Sciatic nerve (tissue), 2 donors: Measurements from ENCODE around the gene PRPF19. TPM values are rescaled to one million over a fixed set of nuclear protein-coding genes. Genes with fewer than 3 reads are reported as not detected.

Source experiments
- ATAC-seq: fragments of 200-7000 bp; cut with Tn5 transposase; one replicate; pipeline ENCODE4 v1.9.1; 2020; ENCODE audit warnings: mild to moderate bottlenecking, moderate library complexity
- DNase-seq: peaks from one replicate; pipeline ENCODE4 v3.0.0-alpha.2; 2020; ENCODE audit warnings: low spot score
- intact Hi-C: fragments of 100-400 bp; cut with DNase I; formaldehyde crosslinking; loops from one replicate; pipeline ENCODE4 v1.14.2; 2022
- total RNA-seq: library from RNA; stranded (reverse); fragmentation: NEBNext Ultra II Directional; extraction: Animal tissue kit (Norgen Biotek cat#: 25700); gene quantifications from one replicate; pipeline ENCODE4 v1.2.1, GENCODE V29; 2021
- donor health status: DM: no; HTN: no; CAD: no.
- donor health status: DM: no; HTN: no; CAD: no.

The PRPF19 gene
- total RNA-seq, 1 donor from 2014 or later = 50.7 TPM

DNA sequence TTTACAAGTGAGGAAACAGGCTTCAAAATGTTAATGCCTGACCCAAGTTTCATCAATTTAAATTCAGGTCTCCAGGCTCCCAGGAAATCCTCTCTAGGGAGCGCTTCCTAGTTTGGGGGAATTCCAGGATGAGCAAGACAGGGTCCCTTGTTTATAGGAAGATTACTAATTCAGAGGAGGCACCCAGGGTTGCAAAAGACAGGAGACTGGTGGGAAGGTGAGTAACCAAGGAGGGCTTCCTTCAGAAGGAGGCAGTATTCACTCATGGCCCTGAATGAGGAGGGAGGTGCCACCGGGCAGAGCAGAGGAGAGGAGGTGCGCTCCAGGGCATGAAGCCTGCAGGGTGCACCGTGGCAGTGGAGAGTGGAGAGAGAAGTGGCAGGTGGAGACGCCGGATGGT, 19.5 kb upstream of the PRPF19 start:
- no peak for ATAC-seq

DNA sequence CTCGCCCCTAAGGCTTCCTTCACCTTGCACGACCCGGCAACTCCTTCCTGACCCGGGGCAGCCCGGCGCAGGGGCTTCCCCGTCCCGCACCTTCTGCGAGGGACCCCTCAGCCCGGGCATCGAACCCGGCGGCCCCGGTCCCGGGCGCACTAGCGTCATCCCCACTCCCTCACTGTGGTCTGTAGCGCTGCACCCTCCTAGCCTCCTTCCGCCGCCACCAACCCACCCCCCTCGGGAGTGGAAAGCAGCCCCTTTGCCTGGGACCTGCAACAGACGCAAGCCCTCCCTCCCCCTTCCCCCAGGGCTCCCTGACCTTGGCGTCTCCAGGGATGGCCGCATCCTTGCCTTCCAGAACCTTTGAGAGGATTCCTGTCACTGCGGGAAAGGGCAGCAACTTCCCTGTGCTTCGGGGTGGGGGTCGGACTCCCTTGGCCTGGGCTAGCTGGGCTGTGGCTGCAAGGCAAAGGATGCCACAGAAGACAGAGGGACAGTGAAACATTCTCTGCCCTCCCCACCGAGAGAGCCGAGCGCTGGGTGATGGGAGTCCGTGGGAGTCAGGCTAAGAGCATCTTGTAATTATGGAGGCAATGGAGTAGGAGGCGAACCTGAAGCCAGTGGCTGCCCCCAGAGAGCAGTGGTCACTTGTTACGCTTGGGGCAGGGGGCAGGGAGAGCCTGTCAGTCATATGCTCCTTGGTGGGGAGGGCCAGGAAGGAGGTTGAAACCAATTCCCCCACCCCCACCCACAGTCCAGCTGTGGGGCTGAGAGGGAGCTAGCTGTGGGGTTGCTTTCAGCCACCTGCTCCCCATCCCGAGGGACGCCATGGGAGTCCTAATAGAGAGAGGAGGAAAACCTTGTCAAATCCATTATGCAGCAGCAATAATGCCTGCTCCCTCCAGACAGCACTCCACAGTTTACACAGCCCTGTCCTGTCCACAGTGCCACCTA, 18.8 kb upstream of the PRPF19 start:
- DNase-seq = no peak
- intact Hi-C loops = no loop called here
- ATAC-seq = no peak

More for the DNA sequence above, 19.5 kb upstream of the PRPF19 start:
- intact Hi-C loops = no loop called here
- no peak for DNase-seq

DNA sequence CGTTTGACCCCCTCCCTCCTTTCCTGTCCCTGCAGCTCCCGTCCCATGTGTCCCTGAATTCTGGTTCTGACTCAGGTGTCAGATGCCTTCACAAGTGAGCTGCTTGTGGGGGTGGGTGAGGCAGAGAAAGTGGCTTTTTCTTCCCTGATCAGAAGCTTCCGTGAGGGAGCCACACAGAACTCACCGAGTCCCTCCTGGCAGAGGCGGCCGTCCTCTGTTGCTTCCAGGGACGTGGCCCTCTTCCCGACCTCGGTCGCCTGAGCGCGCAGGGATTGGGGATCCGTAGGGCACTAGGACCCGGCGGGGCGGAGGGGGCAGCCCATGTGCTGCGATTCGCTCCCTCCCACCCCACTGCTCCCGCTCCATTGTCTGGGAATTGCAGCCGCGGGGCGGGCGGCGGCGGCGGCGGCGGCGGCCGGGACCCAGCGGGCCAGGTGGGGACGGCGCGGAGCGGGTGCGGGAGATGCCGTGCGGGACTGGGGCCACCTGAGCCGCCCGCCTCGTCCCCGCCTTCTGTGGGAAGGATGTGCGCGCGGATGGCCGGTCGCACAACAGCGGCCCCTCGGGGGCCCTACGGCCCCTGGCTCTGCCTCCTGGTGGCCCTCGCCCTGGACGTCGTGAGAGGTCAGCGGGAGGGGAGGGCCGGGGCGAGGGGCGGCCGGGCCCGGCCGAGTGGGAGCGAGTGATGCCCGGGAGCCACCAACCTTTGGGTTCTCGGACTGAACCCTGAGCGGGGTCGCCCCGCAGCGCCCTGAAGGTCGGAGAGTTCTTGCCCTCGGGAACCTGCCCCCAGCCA, 17.9 kb upstream of the PRPF19 start, which contains the start of gene TMEM132A:
TSS of gene TMEM132A (plus strand) at position 351 of the 796 bp plus-strand sequence. CDS start at position 525, 174 bp downstream.
- intact Hi-C loops = no loop called here
- ATAC-seq = peak; percentile 87
- DNase-seq = peak; percentile 80

DNA sequence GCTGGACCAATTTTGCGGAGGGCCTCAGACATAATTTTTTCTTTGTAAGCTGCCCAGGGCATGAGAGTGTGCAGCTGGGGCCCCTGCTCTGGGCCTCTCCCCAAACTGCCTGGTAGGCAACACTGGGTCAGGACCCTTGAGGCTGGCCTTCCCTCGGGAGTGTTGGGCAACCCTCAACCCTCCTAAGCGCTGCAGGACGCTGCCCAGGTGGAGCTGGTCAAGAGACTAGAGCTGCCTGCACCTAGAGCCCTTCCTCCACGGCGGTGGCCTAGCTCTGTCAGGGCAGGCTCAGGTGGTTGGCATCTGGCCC, 17.4 kb upstream of the PRPF19 start:
- DNase-seq (no peak), ATAC-seq (peak; percentile 14)
- intact Hi-C loops = no loop called here

DNA sequence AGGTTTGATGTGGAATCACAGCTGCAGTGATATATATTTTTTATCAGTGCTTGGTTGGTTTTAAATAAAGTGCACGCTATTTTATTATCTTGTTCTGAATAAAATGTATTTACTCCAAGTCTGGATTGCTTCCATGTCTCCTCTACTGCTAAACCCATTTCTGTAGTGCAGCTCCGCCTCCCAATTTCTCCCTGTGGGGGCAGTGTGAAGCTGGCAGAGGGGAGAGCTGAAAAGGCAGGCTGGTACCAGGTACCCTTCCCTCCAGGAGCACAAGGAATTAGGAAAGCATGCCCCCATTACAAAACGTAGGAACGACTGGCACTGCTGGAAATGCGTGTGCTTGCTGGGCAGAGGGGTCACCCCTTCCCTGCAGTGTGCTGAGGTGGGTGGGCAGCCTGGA, 16.9 kb upstream of the PRPF19 start:
- no peak for ATAC-seq
- no peak for DNase-seq
- intact Hi-C loops = no loop called here

DNA sequence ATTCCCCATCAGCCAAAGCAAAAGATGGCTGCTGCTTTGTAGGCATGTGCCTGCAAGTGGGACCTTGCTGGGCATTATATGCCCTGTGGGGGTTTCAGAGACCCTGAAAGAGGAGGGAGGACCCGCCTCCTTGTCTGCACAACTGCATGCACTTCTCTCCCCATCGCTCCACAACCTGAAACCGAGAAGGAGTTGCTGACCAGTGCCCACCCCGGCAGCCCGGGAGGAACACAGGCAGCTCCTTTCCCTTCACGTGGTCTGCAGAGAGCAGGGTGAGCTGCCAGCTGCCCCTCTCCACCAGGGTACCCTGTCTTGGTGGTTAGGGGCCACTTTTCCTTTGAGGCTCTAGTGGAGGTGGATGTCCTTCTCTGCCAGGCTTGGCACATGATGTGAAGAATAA, 16.5 kb upstream of the PRPF19 start:
- DNase-seq (no peak), ATAC-seq (no peak)
- intact Hi-C loops = no loop called here

DNA sequence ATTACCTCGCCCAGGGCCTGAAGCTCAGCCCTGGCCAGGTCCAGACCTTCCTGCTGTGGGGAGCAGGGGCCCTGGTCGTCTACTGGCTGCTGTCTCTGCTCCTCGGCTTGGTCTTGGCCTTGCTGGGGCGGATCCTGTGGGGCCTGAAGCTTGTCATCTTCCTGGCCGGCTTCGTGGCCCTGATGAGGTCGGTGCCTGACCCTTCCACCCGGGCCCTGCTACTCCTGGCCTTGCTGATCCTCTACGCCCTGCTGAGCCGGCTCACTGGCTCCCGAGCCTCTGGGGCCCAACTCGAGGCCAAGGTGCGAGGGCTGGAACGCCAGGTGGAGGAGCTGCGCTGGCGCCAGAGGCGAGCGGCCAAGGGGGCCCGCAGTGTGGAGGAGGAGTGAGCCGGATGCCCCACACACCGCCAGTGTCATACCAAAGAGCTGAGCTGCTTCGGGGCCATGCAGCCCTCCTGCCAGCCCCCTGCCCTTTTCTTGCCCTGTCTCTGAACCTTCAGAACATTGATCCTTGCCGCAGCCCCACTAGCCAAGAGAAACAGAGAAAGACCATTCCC, 15.5 kb upstream of the PRPF19 start:
- DNase-seq (peak; percentile 39), ATAC-seq (no peak)
- intact Hi-C loops = no loop called here

DNA sequence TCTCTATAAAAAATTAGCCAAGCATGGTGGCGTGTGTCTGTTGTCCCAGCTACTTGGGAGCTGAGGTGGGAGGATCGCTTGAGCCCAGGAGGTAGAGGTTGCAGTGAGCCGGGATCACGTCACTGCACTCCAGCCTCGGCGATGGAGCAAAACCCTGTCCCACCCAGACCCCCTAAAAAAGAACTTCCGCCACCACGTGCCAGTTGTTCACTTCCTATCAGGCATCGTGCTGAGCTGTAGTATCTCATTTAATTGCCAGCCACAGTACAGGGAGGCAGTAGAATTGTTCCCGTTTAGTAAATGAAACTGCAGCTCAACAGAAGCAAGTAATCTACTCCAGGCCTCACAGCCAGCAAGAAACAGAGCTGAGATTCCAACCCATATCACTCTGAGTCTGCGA, 14.9 kb upstream of the PRPF19 start:
- DNase-seq (no peak), ATAC-seq (no peak)
- intact Hi-C loops = no loop called here

DNA sequence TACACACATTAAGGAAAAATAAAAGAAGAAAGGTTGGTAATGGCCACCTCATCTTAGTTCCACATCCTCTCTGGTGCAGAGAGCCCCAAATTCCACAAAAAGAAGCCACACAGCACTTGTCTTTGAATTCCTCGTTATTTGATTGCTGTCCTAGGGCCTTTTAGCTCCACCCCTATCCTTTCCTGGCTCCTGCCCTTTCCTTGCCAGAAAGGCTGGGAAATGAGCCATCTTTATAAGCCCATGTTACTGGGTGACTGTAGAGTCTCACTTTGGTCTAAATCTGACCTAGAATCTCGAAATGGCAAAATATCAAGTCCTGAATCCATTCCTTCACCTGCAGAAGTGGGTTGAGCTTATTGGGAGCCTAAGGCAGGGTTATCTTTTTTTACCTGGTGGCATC, 13.6 kb upstream of the PRPF19 start:
- intact Hi-C loops = loop anchor here (5.0 kb wide), 1 partner anchor 1747 kb away; the partner anchor contains the start of genes C11orf98 and CSKMT
- DNase-seq (no peak), ATAC-seq (no peak)

DNA sequence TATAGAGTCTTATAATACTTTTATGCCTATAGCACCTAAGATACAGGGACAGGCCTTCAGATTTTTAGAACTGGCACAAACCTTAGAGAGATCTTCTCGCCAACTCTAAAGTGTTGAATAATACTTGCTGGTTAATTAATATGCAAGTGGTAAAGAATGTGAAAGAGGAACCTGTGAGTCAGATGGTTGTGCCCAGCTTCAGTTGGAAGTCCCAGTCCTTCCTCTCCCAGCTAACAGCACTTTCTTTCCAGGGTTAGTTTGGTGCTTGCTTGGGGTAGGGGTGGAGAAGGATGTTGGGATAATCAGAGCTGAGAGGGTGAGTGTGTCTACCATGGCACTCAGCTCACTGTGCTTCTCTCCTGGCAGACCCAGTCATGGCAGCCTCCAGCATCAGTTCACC, 12.9 kb upstream of the PRPF19 start:
- no peak for ATAC-seq
- DNase-seq = no peak
- intact Hi-C loops = loop anchor here (5.0 kb wide), 1 partner anchor 1748 kb away; the partner anchor contains the start of genes C11orf98 and CSKMT

DNA sequence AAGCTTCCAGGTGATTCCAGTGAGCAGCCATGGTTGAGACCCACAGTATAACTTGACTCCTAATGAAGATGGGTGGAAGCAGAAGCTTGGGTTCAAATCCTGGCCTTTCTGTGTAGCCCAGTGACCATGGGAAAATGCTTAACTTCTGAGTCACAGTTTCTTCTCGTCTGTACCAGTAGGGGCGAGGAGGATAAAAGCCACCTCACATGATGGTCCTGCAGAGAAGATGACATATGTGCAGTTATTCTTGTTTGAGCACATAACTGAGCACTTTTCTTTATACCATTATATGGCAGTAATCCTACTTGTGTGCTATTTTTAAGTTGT, 12.5 kb upstream of the PRPF19 start:
- intact Hi-C loops = loop anchor here (5.0 kb wide), 1 partner anchor 1748 kb away; the partner anchor contains the start of genes C11orf98 and CSKMT
- ATAC-seq = no peak
- no peak for DNase-seq

DNA sequence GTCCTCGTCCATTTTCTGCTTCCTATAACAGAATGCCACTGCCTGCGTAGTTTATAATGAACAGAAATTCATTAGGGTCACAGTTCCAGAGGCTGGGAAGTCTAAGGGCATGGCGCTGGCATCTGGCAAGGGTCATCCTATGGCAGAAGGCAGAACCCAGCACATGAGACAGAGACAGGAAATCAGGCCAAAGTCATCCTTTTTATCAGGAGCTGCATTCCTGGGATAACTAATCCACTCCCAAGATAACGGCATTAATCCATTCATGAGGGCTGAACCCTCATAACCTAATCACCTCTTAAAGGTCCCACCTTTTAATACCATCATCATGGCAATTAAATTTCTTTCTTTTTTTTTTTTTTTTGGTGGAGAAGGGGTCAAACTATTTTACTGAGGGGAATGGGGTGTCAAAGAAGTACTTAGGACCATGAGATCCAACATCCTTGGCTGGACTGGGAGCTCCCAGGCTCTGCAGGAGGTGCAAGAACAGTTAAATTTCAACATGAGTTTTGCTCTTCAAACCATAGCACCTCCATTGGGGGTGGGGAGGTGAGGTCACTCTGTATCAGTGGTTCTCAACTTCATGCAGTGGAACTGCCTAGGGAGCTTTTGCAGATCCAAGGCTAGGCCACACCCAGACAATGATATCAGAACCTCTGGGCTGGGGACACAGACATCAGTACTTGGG, 12.0 kb upstream of the PRPF19 start:
- intact Hi-C loops = loop anchor here (5.0 kb wide), 1 partner anchor 1749 kb away; the partner anchor contains the start of genes C11orf98 and CSKMT
- ATAC-seq (no peak), DNase-seq (no peak)

DNA sequence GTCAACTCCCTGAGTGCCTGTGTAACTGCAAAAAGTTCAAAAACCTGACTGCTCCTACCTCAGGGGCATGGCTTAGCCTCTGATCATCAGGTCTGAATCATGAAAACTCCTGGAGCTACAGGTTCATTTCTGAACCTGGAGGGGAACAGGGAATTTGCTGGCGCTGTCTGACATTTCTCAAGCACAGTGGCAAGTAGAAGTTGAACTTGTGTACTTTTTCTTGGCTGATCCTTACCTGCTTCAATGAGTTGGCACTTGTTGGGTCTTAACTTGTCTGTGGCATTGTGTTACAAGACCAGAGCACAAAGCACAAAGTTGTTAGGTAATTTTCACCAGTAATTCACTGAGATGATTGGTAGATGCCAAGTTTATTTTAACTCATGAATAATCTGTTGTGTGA, 10.9 kb upstream of the PRPF19 start:
- DNase-seq = no peak
- intact Hi-C loops = loop anchor here (5.0 kb wide), 1 partner anchor 1750 kb away; the partner anchor contains the start of genes C11orf98 and CSKMT
- no peak for ATAC-seq

DNA sequence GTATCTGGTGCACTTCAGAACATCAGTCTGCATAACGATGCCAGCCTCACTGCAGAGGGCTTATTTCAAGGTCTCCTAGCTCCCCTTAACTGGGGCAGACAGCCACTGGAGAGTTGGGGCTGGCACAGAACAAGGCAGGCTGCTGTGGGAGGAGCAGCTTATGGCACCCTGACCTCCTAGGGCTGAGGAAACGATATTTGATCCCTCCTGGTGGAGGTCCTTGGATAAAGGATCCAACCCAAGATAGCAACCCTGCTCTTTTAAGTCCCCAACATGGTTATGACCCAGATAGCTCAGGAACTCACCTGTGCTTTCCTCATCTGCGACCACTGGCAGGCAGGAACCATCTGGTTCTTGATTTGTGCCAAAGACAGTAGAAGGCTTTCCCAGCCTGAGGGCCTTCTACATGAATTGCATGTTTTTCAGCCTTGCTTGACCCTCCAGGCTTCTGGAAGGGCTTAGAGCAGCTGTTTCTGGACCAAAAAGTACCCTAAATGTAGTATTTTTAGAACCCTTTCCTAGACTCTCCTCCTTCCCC, 10.4 kb upstream of the PRPF19 start:
- no peak for DNase-seq
- intact Hi-C loops = loop anchor here (5.0 kb wide), 1 partner anchor 1751 kb away; the partner anchor contains the start of genes C11orf98 and CSKMT
- ATAC-seq = no peak

DNA sequence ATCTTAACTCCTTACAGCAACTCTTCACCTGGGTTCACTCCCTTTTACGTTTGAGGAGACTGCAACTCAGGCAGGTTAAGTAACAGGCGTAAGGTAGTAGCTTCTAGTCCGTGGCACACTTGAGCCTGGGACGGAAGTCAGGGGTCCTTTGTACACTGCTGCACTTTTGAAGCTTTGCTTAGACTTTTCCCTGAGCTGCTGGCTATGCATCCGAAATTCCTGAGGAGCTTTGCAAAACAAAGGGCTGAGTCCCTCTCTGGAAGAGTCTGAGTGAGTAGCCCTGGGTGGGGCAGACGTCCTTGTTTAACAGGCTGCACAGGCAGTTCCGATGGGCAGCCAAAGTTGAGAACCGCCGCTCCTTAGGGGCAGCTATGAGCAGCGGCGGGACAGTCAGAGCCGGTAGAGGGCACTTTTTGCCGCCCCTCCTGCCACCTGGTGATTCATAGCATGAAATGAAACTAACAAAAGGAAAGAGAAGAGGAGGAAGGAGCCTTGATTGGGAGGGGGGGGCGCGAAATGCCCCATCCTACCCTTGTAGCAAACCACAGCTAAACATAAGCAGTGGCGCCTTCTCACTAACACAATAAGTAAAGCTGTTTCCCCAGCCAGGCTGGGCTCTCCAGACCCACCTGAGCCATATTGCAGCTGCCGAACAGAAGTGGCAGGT, 9.0 kb upstream of the PRPF19 start:
- DNase-seq (no peak), ATAC-seq (peak; percentile 51)
- intact Hi-C loops = loop anchor here (5.0 kb wide), 1 partner anchor 1752 kb away; the partner anchor contains the start of genes C11orf98 and CSKMT

DNA sequence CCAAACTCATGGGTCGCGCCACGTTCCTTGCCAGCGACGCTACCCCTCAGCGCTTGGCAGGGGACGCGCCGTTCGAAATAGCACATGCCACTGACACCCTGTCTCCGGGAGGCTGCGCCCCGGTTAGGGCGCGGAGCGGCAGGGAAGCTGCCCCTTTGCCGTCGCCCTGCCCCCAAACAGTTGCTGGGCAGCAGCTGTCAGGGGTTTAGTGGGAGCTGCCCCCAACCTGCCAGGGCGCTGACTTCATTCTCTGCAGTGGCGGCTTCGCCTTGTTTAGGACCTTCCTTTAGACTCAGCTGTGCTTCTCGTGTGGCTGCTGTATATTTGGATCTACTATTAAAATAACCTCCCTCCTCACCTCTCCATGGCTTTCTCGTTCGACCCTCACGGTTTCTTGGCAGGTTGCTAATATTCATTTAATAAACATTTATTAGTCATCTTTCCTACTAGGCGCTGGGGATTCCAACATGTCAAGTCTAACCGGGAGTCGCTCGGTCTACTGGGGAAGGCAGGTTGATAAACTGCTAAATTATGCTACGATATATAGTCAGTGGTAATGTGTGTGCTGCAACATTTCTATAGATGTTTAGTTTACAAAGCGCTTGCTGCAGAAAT, 8.4 kb upstream of the PRPF19 start:
- DNase-seq = no peak
- intact Hi-C loops = loop anchor here (5.0 kb wide), 1 partner anchor 1753 kb away; the partner anchor contains the start of genes C11orf98 and CSKMT
- peak; percentile 38 for ATAC-seq

DNA sequence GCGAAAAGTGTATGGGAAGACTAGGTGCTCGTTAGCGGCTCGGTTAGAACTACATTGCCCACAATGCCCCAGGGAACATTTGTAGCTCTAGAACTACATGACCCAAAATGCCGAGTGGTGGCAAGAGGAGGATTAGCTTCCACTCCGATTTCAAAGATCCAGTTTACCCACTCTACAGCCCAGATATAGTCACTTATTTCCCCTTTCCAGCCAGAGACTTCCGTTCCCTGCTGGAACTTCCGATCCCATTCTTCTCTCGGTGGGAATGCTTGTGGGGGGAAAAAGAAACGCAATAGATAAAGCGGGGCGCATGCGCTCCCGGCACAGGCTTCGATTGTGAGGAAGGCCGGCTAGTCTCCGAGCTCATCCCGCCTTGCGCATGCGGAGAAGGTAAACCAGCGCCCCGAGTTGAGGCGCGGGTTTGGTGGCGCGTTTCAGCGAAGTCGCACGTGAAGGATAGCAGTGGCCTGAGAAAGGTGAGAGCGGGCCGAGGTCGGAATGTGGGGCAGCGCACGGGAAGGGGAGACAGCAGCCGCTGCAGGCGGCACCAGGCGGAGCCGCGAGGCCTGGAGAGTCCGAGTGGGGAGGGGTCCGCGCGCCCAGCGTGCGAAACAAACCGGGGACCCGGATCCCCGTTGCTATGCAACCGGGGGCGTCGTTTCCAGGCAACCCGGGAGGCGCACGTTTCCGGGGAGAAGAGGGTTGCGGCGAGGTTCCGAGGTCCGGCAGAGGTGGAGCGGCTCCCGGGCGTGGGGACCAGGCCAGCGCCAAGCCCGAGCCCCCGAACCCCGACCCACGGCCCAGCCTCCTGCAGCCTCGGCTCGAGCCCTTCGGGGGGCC, 7.6 kb upstream of the PRPF19 start, which contains the start of gene TMEM109:
TSS of gene TMEM109 (plus strand) at position 366 of the 840 bp plus-strand sequence. CDS start 5,536 bp downstream, outside the sequence.
- ATAC-seq (peak; percentile 94), DNase-seq (peak; percentile 93)
- intact Hi-C loops = no loop called here
